PC-9 (cell line): ENCODE measurements around the gene GJB4. TPM values are rescaled to one million over a fixed set of nuclear protein-coding genes. Genes with fewer than 3 reads are reported as not detected.

ENCODE experiments used
- BruUV-seq: library from RNA; stranded (reverse); fragments of 400-500 nt; replicated peaks from 2 replicates; lab custom pipeline; 2021; lab: Mats Ljungman, UMichigan
- CTCF ChIA-PET: fragments of 300-600 bp; sonication (Branson Sonifier 250); formaldehyde crosslinking; loops from one replicate; lab custom pipeline; 2022; ENCODE audit warnings: antibody characterized with exemption; lab: Charles Lee
- POLR2A ChIA-PET: fragments of 300-600 bp; sonication (Branson Sonifier 250); formaldehyde crosslinking; loops from one replicate; lab custom pipeline; 2022; ENCODE audit warnings: antibody characterized with exemption; ENCODE audit not compliant: unreplicated experiment; lab: Charles Lee
- DNase-seq, 2 experiments: peaks; one replicate each; pipeline versions ENCODE4 v3.0.0 to v3.0.0-alpha.2; 2015 to 2022; ENCODE audit warnings: mixed read lengths in 1 of 2
- H2AFZ ChIP-seq: fragments of 200-600 bp; sonication (generic); 2 replicates; pipeline ENCODE4 v1.8.1; 2017; ENCODE audit warnings: antibody characterized with exemption
- H3F3A ChIP-seq: fragments of 200-600 bp; sonication (generic); 2 replicates; pipeline ENCODE4 v1.8.1; 2017; ENCODE audit warnings: antibody characterized with exemption, mild to moderate bottlenecking, low read depth; ENCODE audit not compliant: insufficient read depth
- H3K27ac ChIP-seq: fragments of 200-600 bp; sonication (generic); 2 replicates; pipeline ENCODE4 v1.6.1; 2016; ENCODE audit warnings: mixed run types
- H3K27me3 ChIP-seq: fragments of 200-600 bp; sonication (generic); 2 replicates; pipeline ENCODE4 v1.6.1; 2016; ENCODE audit warnings: low read depth, mixed run types; ENCODE audit not compliant: insufficient read depth
- H3K36me3 ChIP-seq: fragments of 200-600 bp; sonication (generic); 2 replicates; pipeline ENCODE4 v1.6.1; 2016; ENCODE audit warnings: low read depth, mixed run types
- H3K4me1 ChIP-seq: fragments of 200-600 bp; sonication (generic); replicated peaks from 2 replicates; pipeline ENCODE4 v1.6.1; 2016; ENCODE audit warnings: mixed run types; ENCODE audit not compliant: insufficient read depth
- H3K4me2 ChIP-seq: fragments of 200-600 bp; sonication (generic); 2 replicates; pipeline ENCODE4 v1.6.1; 2017; ENCODE audit warnings: mixed run types
- H3K4me3 ChIP-seq: fragments of 200-600 bp; sonication (generic); 2 replicates; pipeline ENCODE4 v1.6.1; 2016; ENCODE audit warnings: mixed run types
- H3K79me2 ChIP-seq: fragments of 200-600 bp; sonication (generic); 2 replicates; pipeline ENCODE4 v1.6.1; 2017; ENCODE audit warnings: low read depth, mixed run types
- H3K9me2 ChIP-seq: fragments of 200-600 bp; sonication (generic); 2 replicates; pipeline ENCODE4 v1.8.1; 2017; ENCODE audit warnings: mild to moderate bottlenecking; ENCODE audit not compliant: insufficient read depth
- H3K9me3 ChIP-seq: fragments of 200-600 bp; sonication (generic); 2 replicates; pipeline ENCODE4 v1.8.1; 2016; ENCODE audit warnings: low read depth; ENCODE audit not compliant: insufficient read depth
- H4K20me1 ChIP-seq: fragments of 200-600 bp; sonication (generic); 2 replicates; pipeline ENCODE4 v1.8.1; 2017; ENCODE audit not compliant: insufficient read depth
- EZH2 ChIP-seq: fragments of 200-600 bp; sonication (generic); IDR thresholded peaks from 2 replicates; pipeline ENCODE4 v1.8.0; 2017; ENCODE audit warnings: antibody characterized with exemption, low read depth
- intact Hi-C: fragments of 100-400 bp; cut with micrococcal nuclease; formaldehyde crosslinking; loops from one replicate; pipeline ENCODE4 v1.10.0; 2022; ENCODE audit not compliant: unreplicated experiment
- total RNA-seq: library from RNA; stranded (reverse); gene quantifications from 2 replicates; pipeline ENCODE4 v1.2.3, GENCODE V29; 2021
- TF ChIP-seq, protein P1 (sequence below): fragments of 200-600 bp; sonication (generic); conservative IDR thresholded peaks from 2 replicates; pipeline ENCODE4 v1.6.1; 2017; ENCODE audit warnings: mixed run types, antibody characterized with exemption, mild to moderate bottlenecking, moderate library complexity

GJB4 gene
- total RNA-seq, 1 experiment from 2014 or later, result 5.8 TPM

DNA sequence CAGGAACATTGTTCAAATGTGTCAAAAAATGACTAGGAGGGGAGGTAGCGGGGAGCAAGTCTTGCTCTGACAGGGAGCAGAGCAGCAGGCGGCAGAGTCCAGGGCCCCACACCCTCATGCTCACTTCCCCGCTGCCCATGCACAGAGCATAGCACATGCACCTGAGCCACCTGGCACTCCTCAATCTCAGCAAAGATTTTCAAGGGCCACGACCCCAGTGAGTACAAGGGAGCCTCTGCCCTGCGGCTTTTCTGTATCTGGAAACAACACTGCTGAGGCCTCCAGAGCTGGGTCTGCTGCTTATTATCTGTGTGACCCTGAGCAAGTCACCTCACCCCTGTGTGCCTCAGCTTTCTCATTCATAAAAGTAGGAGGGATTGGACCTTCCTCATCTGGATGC lies 20.4 kb downstream of the GJB4 start:
- no TSS peak for BruUV-seq
- H3K4me1 ChIP-seq, result peaks cover 74% of the 10 kb centered on the region
- TF ChIP-seq EZH2, result no peak
- TF ChIP-seq, protein P1, sequence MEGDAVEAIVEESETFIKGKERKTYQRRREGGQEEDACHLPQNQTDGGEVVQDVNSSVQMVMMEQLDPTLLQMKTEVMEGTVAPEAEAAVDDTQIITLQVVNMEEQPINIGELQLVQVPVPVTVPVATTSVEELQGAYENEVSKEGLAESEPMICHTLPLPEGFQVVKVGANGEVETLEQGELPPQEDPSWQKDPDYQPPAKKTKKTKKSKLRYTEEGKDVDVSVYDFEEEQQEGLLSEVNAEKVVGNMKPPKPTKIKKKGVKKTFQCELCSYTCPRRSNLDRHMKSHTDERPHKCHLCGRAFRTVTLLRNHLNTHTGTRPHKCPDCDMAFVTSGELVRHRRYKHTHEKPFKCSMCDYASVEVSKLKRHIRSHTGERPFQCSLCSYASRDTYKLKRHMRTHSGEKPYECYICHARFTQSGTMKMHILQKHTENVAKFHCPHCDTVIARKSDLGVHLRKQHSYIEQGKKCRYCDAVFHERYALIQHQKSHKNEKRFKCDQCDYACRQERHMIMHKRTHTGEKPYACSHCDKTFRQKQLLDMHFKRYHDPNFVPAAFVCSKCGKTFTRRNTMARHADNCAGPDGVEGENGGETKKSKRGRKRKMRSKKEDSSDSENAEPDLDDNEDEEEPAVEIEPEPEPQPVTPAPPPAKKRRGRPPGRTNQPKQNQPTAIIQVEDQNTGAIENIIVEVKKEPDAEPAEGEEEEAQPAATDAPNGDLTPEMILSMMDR, result no peak
- peaks cover 8% of the 10 kb centered on the region; the same call in 1 of the 2 replicates for H3K36me3 ChIP-seq
- ChIA-PET CTCF (no interaction called here), POLR2A (interaction anchor here (0.8 kb wide), 1 partner anchor 17 kb away, joined by 6 read pairs; no protein-coding TSS in a partner anchor)
- no peak for DNase-seq
- peak overlapping the region; percentile 98 for H3K4me3 ChIP-seq
- H3K4me2 ChIP-seq, result peak overlapping the region; percentile 97
- peaks cover 48% of the 10 kb centered on the region for H3F3A ChIP-seq
- H3K27me3 ChIP-seq, result no peaks in the 10 kb centered on the region
- H3K9me3 ChIP-seq, result no peaks in the 10 kb centered on the region
- no peaks in the 10 kb centered on the region for H3K9me2 ChIP-seq
- peak overlapping the region; percentile 92 for H3K27ac ChIP-seq
- H4K20me1 ChIP-seq, result peaks cover 12% of the 10 kb centered on the region
- intact Hi-C loops, result no loop called here
- peaks cover 52% of the 10 kb centered on the region for H3K79me2 ChIP-seq
- H2AFZ ChIP-seq, result no peak overlapping the region

DNA sequence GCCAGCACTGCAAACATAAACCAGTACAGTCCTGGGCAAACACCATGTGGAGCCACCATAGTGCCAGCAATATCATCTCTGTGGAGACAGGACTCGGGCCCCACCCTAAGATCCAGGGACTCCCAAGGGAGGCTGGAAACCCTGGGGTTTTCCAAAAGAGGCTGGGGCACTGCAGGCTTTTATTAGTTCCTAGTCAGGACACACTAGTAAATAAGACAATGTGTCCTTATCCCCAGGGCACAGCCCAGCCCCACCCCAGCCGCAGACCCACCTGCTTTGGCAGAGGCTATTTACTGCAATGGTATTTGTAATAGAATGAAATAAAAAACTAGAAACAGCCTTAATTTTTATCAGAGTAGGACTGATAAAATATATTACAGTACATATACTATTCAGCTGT lies 21.0 kb downstream of the GJB4 start:
- Histone ChIP-seq H2AFZ (no peak overlapping the region; the same call in 1 of the 2 replicates), H4K20me1 (peaks cover 17% of the 10 kb centered on the region), H3K9me3 (no peaks in the 10 kb centered on the region), H3K79me2 (peaks cover 57% of the 10 kb centered on the region), H3K36me3 (peaks cover 14% of the 10 kb centered on the region; the same call in 1 of the 2 replicates), H3K9me2 (no peaks in the 10 kb centered on the region), H3K4me3 (peak overlapping the region; percentile 98), H3K4me1 (peaks cover 74% of the 10 kb centered on the region), H3F3A (peaks cover 54% of the 10 kb centered on the region), H3K27me3 (no peaks in the 10 kb centered on the region), H3K4me2 (peak overlapping the region; percentile 97), H3K27ac (peak overlapping the region; percentile 92)
- POLR2A ChIA-PET, result interaction anchor here (0.5 to 2.2 kb wide), 5 partner anchors 15 to 907 kb away, joined by 3 to 27 read pairs (median 4); partner anchors contain the start of gene GJB5
- peak; percentile 21 to 47 for DNase-seq
- intact Hi-C loops, result no loop called here
- TSS peak; percentile 81 for BruUV-seq
- TF ChIP-seq EZH2, result no peak
- TF ChIP-seq, protein P1, result no peak
- CTCF ChIA-PET, result interaction anchor here (1.0 to 1.9 kb wide), 2 partner anchors 18 to 25 kb away, joined by 3 to 11 read pairs; partner anchors contain the start of gene GJB5

DNA sequence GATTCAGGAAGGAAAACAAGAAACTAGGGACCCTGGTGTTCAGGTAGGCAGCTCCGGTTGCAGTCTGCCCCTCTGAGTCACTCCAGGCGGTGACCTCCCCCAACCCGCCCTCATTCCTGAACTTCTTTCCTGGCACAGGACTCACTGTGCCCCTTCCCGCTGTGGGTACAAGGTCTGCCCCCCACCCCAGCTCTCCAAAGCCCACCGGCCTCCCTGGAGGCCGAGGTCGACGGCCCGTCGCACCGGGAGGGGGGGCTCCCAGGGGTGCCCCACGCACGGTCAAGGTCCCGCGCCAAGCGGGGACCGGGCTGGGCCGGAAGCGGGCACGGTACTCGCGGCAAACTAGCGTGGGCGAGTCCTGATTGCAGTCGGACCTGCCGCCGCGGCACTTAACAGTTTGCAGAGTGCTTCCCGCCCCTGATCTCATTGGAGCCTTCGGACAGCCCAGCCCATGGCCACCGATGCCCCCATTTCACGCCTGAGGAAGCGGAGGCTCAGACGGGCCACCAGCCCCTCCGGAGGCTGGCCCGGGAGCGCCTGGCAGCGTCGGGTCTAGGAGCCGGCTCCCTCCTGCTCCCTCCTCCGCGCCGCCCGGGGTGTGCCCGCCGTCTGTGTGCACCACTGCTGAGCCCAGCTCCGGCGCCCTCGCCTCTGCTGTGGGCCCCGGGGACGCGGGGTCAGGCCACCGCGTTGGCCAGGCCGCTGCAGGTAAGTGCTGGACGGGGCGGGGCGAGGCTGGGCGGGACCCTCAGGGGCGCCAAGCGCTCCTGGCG lies 21.7 kb downstream of the GJB4 start, which contains the start of gene GJB3:
TSS of gene GJB3 (plus strand) at position 144 of the 773 bp plus-strand sequence. CDS start 3,549 bp downstream, outside the sequence.
- H3K4me3 ChIP-seq, result peak within 1 kb of the TSS; percentile 98
- H3K9me2 ChIP-seq, result no peaks in the 10 kb centered on the region
- no peak for TF ChIP-seq EZH2
- TF ChIP-seq, protein P1, result no peak
- no peaks in the 10 kb centered on the region for H3K27me3 ChIP-seq
- peak; percentile 70 for DNase-seq
- H3K9me3 ChIP-seq, result no peaks in the 10 kb centered on the region
- intact Hi-C loops, result loop anchor here (1.0 kb wide), 1 partner anchor 18 kb away; no protein-coding TSS in a partner anchor
- peaks cover 21% of the 10 kb centered on the region; the same call in 1 of the 2 replicates for H3K36me3 ChIP-seq
- peaks cover 70% of the 10 kb centered on the region for H3K4me1 ChIP-seq
- CTCF ChIA-PET, result interaction anchor here (0.7 to 1.9 kb wide), 5 partner anchors 18 to 34 kb away, joined by 3 to 11 read pairs (median 4); partner anchors contain the start of genes GJB4 and GJB5
- H4K20me1 ChIP-seq, result peaks cover 25% of the 10 kb centered on the region
- no TSS peak for BruUV-seq
- H3F3A ChIP-seq, result peaks cover 61% of the 10 kb centered on the region
- H3K4me2 ChIP-seq, result peak within 1 kb of the TSS; percentile 97
- POLR2A ChIA-PET, result interaction anchor here (0.5 to 2.2 kb wide), 11 partner anchors 16 to 906 kb away, joined by 3 to 27 read pairs (median 5); partner anchors contain the start of genes GJB4 and GJB5
- H3K79me2 ChIP-seq, result peaks cover 57% of the 10 kb centered on the region
- H2AFZ ChIP-seq, result peak within 1 kb of the TSS; percentile 86
- H3K27ac ChIP-seq, result peak within 1 kb of the TSS; percentile 92
